Measurements from ENCODE around the gene DNASE1.

Gene DNASE1

GRCh38 chr16:3611146-3611975 lies 43.1 kb upstream of the DNASE1 start, which contains the start of gene SLX4:
Gene SLX4, minus strand, starts transcription at chr16:3611606. Its CDS starts 2,642 bp downstream, at chr16:3608964.
- peak within 1 kb of the TSS; percentile 99 to 100 for H3K4me3 ChIP-seq (ENCODE audit: insufficient read depth in 1 of 2, low read depth in 1 of 2, low read length in 2 of 2)
- peak within 1 kb of the TSS; percentile 1 for H4K91ac ChIP-seq (ENCODE audit: low read length)
- DNase-seq: peak; percentile 84
- peak within 1 kb of the TSS in 1 of 2 experiments; percentile 47 for H2BK12ac ChIP-seq (ENCODE audit: low read length in 2 of 2)
- peak within 1 kb of the TSS; percentile 58 for H2BK5ac ChIP-seq (ENCODE audit: low read depth, low read length, poor library complexity, severe bottlenecking)
- H3K79me1 ChIP-seq (replicated peaks; ENCODE audit: low read length, poor library complexity, severe bottlenecking): peaks cover 28% of the 10 kb centered on the region
- peak within 1 kb of the TSS; percentile 90 to 93 for H3K18ac ChIP-seq (ENCODE audit: low read depth in 1 of 2, low read length in 2 of 2)
- H3K27ac ChIP-seq (ENCODE audit: low read length, poor library complexity, severe bottlenecking): peak within 1 kb of the TSS; percentile 78
- under 1% methylated on average over 83 of the region's 86 CpGs for WGBS
- H2BK15ac ChIP-seq (ENCODE audit: low read depth, poor library complexity, severe bottlenecking): peak within 1 kb of the TSS; percentile 98
- H3K27me3 ChIP-seq (ENCODE audit: control insufficient read depth in 1 of 2, insufficient read depth in 1 of 2, low read length in 2 of 2): no peaks in the 10 kb centered on the region
- no peak within 1 kb of the TSS for H2BK120ac ChIP-seq (ENCODE audit: low read depth, low read length)
- peak within 1 kb of the TSS in 1 of 2 experiments; percentile 90 for H3K23ac ChIP-seq (ENCODE audit: low read length in 2 of 2)
- H3K9ac ChIP-seq (ENCODE audit: low read length): peak within 1 kb of the TSS; percentile 97
- peak within 1 kb of the TSS; percentile 86 to 92 for H3K4ac ChIP-seq (ENCODE audit: low read depth in 1 of 2, low read length in 2 of 2)
- H3K4me2 ChIP-seq (ENCODE audit: low read length, poor library complexity, severe bottlenecking): peak within 1 kb of the TSS; percentile 69
- H2AFZ ChIP-seq (ENCODE audit: low read depth, low read length): peak within 1 kb of the TSS; percentile 96
- H2AK5ac ChIP-seq (ENCODE audit: low read length, severe bottlenecking): peak within 1 kb of the TSS; percentile 26
- H3K14ac ChIP-seq (ENCODE audit: low read length in 2 of 2): peak within 1 kb of the TSS in 1 of 2 experiments; percentile 90
- peak within 1 kb of the TSS; percentile 20 for H4K8ac ChIP-seq (ENCODE audit: low read length)
- H3K4me1 ChIP-seq (ENCODE audit: control insufficient read depth, insufficient read depth, low read depth, low read length): peaks cover 5% of the 10 kb centered on the region
- no peaks in the 10 kb centered on the region for H3K9me3 ChIP-seq (ENCODE audit: control insufficient read depth, low read length)
- H3K36me3 ChIP-seq (ENCODE audit: control insufficient read depth in 1 of 2, insufficient read depth in 2 of 2, low read depth in 1 of 2, low read length in 2 of 2): peaks cover 2 to 14% of the 10 kb centered on the region in 2 experiments

GRCh38 chr16:3612510-3613466 lies 41.7 kb upstream of the DNASE1 start:
- H2AK5ac ChIP-seq (ENCODE audit: low read length, severe bottlenecking): no peak overlapping the region
- H2BK120ac ChIP-seq (ENCODE audit: low read depth, low read length): no peak overlapping the region
- H2BK15ac ChIP-seq (ENCODE audit: low read depth, poor library complexity, severe bottlenecking): no peak overlapping the region
- H3K23ac ChIP-seq (ENCODE audit: low read length in 2 of 2): no peak overlapping the region
- no peak overlapping the region for H3K4ac ChIP-seq (ENCODE audit: low read depth in 1 of 2, low read length in 2 of 2)
- H3K14ac ChIP-seq (ENCODE audit: low read length in 2 of 2): no peak overlapping the region
- H3K9ac ChIP-seq (ENCODE audit: low read length): peak overlapping the region; percentile 97
- no peak overlapping the region for H2BK12ac ChIP-seq (ENCODE audit: low read length in 2 of 2)
- no peak overlapping the region for H3K27ac ChIP-seq (ENCODE audit: low read length, poor library complexity, severe bottlenecking)
- H3K4me1 ChIP-seq (ENCODE audit: control insufficient read depth, insufficient read depth, low read depth, low read length): peaks cover 5% of the 10 kb centered on the region
- H3K4me3 ChIP-seq (ENCODE audit: insufficient read depth in 1 of 2, low read depth in 1 of 2, low read length in 2 of 2): peak overlapping the region; percentile 97 to 100
- no peak overlapping the region for H3K18ac ChIP-seq (ENCODE audit: low read depth in 1 of 2, low read length in 2 of 2)
- H3K4me2 ChIP-seq (ENCODE audit: low read length, poor library complexity, severe bottlenecking): peak overlapping the region; percentile 59
- H4K91ac ChIP-seq (ENCODE audit: low read length): no peak overlapping the region
- H2AFZ ChIP-seq (ENCODE audit: low read depth, low read length): no peak overlapping the region
- peak overlapping the region; percentile 30 for H4K8ac ChIP-seq (ENCODE audit: low read length)
- no peak for DNase-seq
- H3K36me3 ChIP-seq (ENCODE audit: control insufficient read depth in 1 of 2, insufficient read depth in 2 of 2, low read depth in 1 of 2, low read length in 2 of 2): peaks cover 0 to 14% of the 10 kb centered on the region in 2 experiments
- WGBS: 89% methylated on average over 34 of the region's 34 CpGs
- peaks cover 32% of the 10 kb centered on the region for H3K79me1 ChIP-seq (replicated peaks; ENCODE audit: low read length, poor library complexity, severe bottlenecking)
- no peaks in the 10 kb centered on the region for H3K9me3 ChIP-seq (ENCODE audit: control insufficient read depth, low read length)
- no peaks in the 10 kb centered on the region for H3K27me3 ChIP-seq (ENCODE audit: control insufficient read depth in 1 of 2, insufficient read depth in 1 of 2, low read length in 2 of 2)
- no peak overlapping the region for H2BK5ac ChIP-seq (ENCODE audit: low read depth, low read length, poor library complexity, severe bottlenecking)

GRCh38 chr16:3618769-3619141 lies 35.7 kb upstream of the DNASE1 start:
- Histone ChIP-seq H2BK120ac (ENCODE audit: low read depth, low read length) (no peak overlapping the region), H3K4me2 (ENCODE audit: low read length, poor library complexity, severe bottlenecking) (no peak overlapping the region), H3K14ac (ENCODE audit: low read length in 2 of 2) (no peak overlapping the region), H3K4me1 (ENCODE audit: control insufficient read depth, insufficient read depth, low read depth, low read length) (no peaks in the 10 kb centered on the region), H3K4me3 (ENCODE audit: insufficient read depth in 1 of 2, low read depth in 1 of 2, low read length in 2 of 2) (no peak overlapping the region), H2AK5ac (ENCODE audit: low read length, severe bottlenecking) (no peak overlapping the region), H3K79me1 (replicated peaks; ENCODE audit: low read length, poor library complexity, severe bottlenecking) (peaks cover 30% of the 10 kb centered on the region), H3K9ac (ENCODE audit: low read length) (no peak overlapping the region), H3K27ac (ENCODE audit: low read length, poor library complexity, severe bottlenecking) (no peak overlapping the region), H3K9me3 (ENCODE audit: control insufficient read depth, low read length) (no peaks in the 10 kb centered on the region), H4K8ac (ENCODE audit: low read length) (no peak overlapping the region), H3K23ac (ENCODE audit: low read length in 2 of 2) (no peak overlapping the region), H2BK12ac (ENCODE audit: low read length in 2 of 2) (no peak overlapping the region), H2BK5ac (ENCODE audit: low read depth, low read length, poor library complexity, severe bottlenecking) (no peak overlapping the region), H2AFZ (ENCODE audit: low read depth, low read length) (no peak overlapping the region), H3K4ac (ENCODE audit: low read depth in 1 of 2, low read length in 2 of 2) (no peak overlapping the region), H3K36me3 (ENCODE audit: control insufficient read depth in 1 of 2, insufficient read depth in 2 of 2, low read depth in 1 of 2, low read length in 2 of 2) (peaks cover 0 to 11% of the 10 kb centered on the region in 2 experiments), H3K27me3 (ENCODE audit: control insufficient read depth in 1 of 2, insufficient read depth in 1 of 2, low read length in 2 of 2) (no peaks in the 10 kb centered on the region), H2BK15ac (ENCODE audit: low read depth, poor library complexity, severe bottlenecking) (no peak overlapping the region), H4K91ac (ENCODE audit: low read length) (no peak overlapping the region), H3K18ac (ENCODE audit: low read depth in 1 of 2, low read length in 2 of 2) (no peak overlapping the region)
- 75% methylated on average over 3 of the region's 3 CpGs for WGBS
- DNase-seq: peak; percentile 6

- Histone ChIP-seq H3K18ac (ENCODE audit: low read depth in 1 of 2, low read length in 2 of 2) (no peak overlapping the region), H3K79me1 (replicated peaks; ENCODE audit: low read length, poor library complexity, severe bottlenecking) (peaks cover 29% of the 10 kb centered on the region), H2BK15ac (ENCODE audit: low read depth, poor library complexity, severe bottlenecking) (no peak overlapping the region), H2AFZ (ENCODE audit: low read depth, low read length) (no peak overlapping the region), H3K36me3 (ENCODE audit: control insufficient read depth in 1 of 2, insufficient read depth in 2 of 2, low read depth in 1 of 2, low read length in 2 of 2) (no peaks in the 10 kb centered on the region), H2BK120ac (ENCODE audit: low read depth, low read length) (no peak overlapping the region), H3K14ac (ENCODE audit: low read length in 2 of 2) (no peak overlapping the region), H3K23ac (ENCODE audit: low read length in 2 of 2) (no peak overlapping the region), H3K4me3 (ENCODE audit: insufficient read depth in 1 of 2, low read depth in 1 of 2, low read length in 2 of 2) (no peak overlapping the region), H2BK5ac (ENCODE audit: low read depth, low read length, poor library complexity, severe bottlenecking) (no peak overlapping the region), H3K4me1 (ENCODE audit: control insufficient read depth, insufficient read depth, low read depth, low read length) (peaks cover 2% of the 10 kb centered on the region), H3K4ac (ENCODE audit: low read depth in 1 of 2, low read length in 2 of 2) (no peak overlapping the region), H3K27me3 (ENCODE audit: control insufficient read depth in 1 of 2, insufficient read depth in 1 of 2, low read length in 2 of 2) (no peaks in the 10 kb centered on the region), H3K9ac (ENCODE audit: low read length) (no peak overlapping the region), H4K8ac (ENCODE audit: low read length) (no peak overlapping the region), H4K91ac (ENCODE audit: low read length) (no peak overlapping the region), H3K9me3 (ENCODE audit: control insufficient read depth, low read length) (no peaks in the 10 kb centered on the region), H2AK5ac (ENCODE audit: low read length, severe bottlenecking) (no peak overlapping the region), H2BK12ac (ENCODE audit: low read length in 2 of 2) (no peak overlapping the region), H3K4me2 (ENCODE audit: low read length, poor library complexity, severe bottlenecking) (no peak overlapping the region), H3K27ac (ENCODE audit: low read length, poor library complexity, severe bottlenecking) (no peak overlapping the region)
- WGBS: 100% methylated on average over 2 of the region's 3 CpGs
- no peak for DNase-seq
These were observed 30.8 kb upstream of the DNASE1 start for GRCh38 chr16:3623642-3624041.
